Measurements from ENCODE around the gene AFDN. TPM values are rescaled to one million over a fixed set of nuclear protein-coding genes. Genes with fewer than 3 reads are reported as not detected.

Gene AFDN
- total RNA-seq, 1 donor from 2014 or later: 552 TPM

DNA sequence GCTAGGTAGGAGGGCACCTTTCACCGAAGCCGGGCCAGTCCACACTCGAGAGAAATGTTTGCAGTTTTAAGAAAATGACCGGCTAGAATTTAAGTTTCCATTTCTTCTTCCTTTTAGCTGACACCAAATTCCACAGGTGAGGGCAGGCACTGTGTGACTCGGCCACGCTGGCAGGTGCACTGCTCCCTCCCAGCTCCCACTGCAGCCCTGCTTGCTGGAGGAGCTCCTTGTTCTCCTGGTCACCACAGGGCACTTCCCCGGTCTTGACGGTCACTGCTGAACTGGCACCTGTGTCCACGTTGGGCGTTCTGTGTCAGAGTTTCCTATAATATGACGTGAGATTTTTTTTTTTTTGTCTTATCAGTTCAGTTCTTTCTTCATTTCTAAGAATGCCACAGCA, 167.1 kb downstream of the AFDN start:
- Mint-ChIP-seq H3K4me1 (ENCODE audit: low read depth, unreplicated experiment) (peaks cover 2% of the 10 kb centered on the region), H3K9me3 (ENCODE audit: unreplicated experiment) (peaks cover 5% of the 10 kb centered on the region), H3K36me3 (ENCODE audit: unreplicated experiment) (peaks cover 7% of the 10 kb centered on the region), H3K4me3 (ENCODE audit: unreplicated experiment) (no peak overlapping the region), H3K27ac (ENCODE audit: unreplicated experiment) (no peak overlapping the region), H3K27me3 (ENCODE audit: unreplicated experiment) (peaks cover 5% of the 10 kb centered on the region)
- TF ChIP-seq, protein P1, sequence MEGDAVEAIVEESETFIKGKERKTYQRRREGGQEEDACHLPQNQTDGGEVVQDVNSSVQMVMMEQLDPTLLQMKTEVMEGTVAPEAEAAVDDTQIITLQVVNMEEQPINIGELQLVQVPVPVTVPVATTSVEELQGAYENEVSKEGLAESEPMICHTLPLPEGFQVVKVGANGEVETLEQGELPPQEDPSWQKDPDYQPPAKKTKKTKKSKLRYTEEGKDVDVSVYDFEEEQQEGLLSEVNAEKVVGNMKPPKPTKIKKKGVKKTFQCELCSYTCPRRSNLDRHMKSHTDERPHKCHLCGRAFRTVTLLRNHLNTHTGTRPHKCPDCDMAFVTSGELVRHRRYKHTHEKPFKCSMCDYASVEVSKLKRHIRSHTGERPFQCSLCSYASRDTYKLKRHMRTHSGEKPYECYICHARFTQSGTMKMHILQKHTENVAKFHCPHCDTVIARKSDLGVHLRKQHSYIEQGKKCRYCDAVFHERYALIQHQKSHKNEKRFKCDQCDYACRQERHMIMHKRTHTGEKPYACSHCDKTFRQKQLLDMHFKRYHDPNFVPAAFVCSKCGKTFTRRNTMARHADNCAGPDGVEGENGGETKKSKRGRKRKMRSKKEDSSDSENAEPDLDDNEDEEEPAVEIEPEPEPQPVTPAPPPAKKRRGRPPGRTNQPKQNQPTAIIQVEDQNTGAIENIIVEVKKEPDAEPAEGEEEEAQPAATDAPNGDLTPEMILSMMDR (IDR thresholded peaks at IDR 0.05; ENCODE audit: partially characterized antibody, unreplicated experiment): no peak
- no peak for DNase-seq

- no peak overlapping the region for H3K27ac Mint-ChIP-seq (ENCODE audit: unreplicated experiment)
- H3K27me3 Mint-ChIP-seq (ENCODE audit: unreplicated experiment): peaks cover 5% of the 10 kb centered on the region
- H3K4me3 Mint-ChIP-seq (ENCODE audit: unreplicated experiment): no peak overlapping the region
- H3K36me3 Mint-ChIP-seq (ENCODE audit: unreplicated experiment): peaks cover 7% of the 10 kb centered on the region
- peaks cover 5% of the 10 kb centered on the region for H3K9me3 Mint-ChIP-seq (ENCODE audit: unreplicated experiment)
- no peak for DNase-seq
- H3K4me1 Mint-ChIP-seq (ENCODE audit: low read depth, unreplicated experiment): peaks cover 2% of the 10 kb centered on the region
- TF ChIP-seq, protein P1 (IDR thresholded peaks at IDR 0.05; ENCODE audit: partially characterized antibody, unreplicated experiment): no peak
Observed at GRCh38 chr6:167995302-167995701, 168.6 kb downstream of the AFDN start.

DNA sequence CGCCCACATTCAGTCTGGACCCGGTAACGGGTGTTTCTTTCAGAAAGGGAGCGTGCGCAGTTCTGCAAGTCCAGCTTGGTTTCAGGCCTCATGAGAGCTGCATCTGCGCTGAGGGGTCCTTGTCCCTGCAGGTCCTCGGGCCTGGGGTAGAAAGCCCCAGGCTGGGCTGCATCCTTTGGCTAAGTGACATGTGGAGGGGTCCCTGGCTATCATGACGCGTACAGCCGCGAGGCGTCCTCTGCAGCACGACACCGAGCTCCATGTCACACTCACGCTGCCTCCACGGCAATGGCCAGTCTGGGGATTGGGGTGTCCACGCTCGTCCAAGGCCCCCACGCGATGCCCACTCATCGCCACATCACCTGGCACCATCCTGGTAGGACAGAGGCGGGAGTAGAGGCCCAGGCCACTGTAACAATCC, 169.0 kb downstream of the AFDN start:
- no peak for DNase-seq
- peaks cover 5% of the 10 kb centered on the region for H3K27me3 Mint-ChIP-seq (ENCODE audit: unreplicated experiment)
- H3K9me3 Mint-ChIP-seq (ENCODE audit: unreplicated experiment): peaks cover 5% of the 10 kb centered on the region
- no peak overlapping the region for H3K4me3 Mint-ChIP-seq (ENCODE audit: unreplicated experiment)
- H3K4me1 Mint-ChIP-seq (ENCODE audit: low read depth, unreplicated experiment): peaks cover 2% of the 10 kb centered on the region
- no peak overlapping the region for H3K27ac Mint-ChIP-seq (ENCODE audit: unreplicated experiment)
- peaks cover 7% of the 10 kb centered on the region for H3K36me3 Mint-ChIP-seq (ENCODE audit: unreplicated experiment)
- TF ChIP-seq, protein P1 (IDR thresholded peaks at IDR 0.05; ENCODE audit: partially characterized antibody, unreplicated experiment): no peak

- Mint-ChIP-seq H3K36me3 (ENCODE audit: unreplicated experiment) (peaks cover 7% of the 10 kb centered on the region), H3K27ac (ENCODE audit: unreplicated experiment) (no peak overlapping the region), H3K4me1 (ENCODE audit: low read depth, unreplicated experiment) (peaks cover 2% of the 10 kb centered on the region), H3K27me3 (ENCODE audit: unreplicated experiment) (peaks cover 3% of the 10 kb centered on the region), H3K4me3 (ENCODE audit: unreplicated experiment) (no peak overlapping the region), H3K9me3 (ENCODE audit: unreplicated experiment) (peaks cover 5% of the 10 kb centered on the region)
- TF ChIP-seq, protein P1 (IDR thresholded peaks at IDR 0.05; ENCODE audit: partially characterized antibody, unreplicated experiment): no peak
- no peak for DNase-seq
Observed at GRCh38 chr6:167996424-167997199, 169.9 kb downstream of the AFDN start.

GRCh38 chr6:167997642-167998041, 170.9 kb downstream of the AFDN start, which contains the start of gene KIF25:
KIF25 (plus strand) TSS chr6:167997671; CDS start chr6:168029586, 31,915 bp downstream.
- DNase-seq: no peak
- peak within 1 kb of the TSS; percentile 6 for H3K4me3 Mint-ChIP-seq (ENCODE audit: unreplicated experiment)
- peaks cover 7% of the 10 kb centered on the region for H3K36me3 Mint-ChIP-seq (ENCODE audit: unreplicated experiment)

More at GRCh38 chr6:167997642-167998041, 170.9 kb downstream of the AFDN start, which contains the start of gene KIF25:
- Mint-ChIP-seq H3K27ac (ENCODE audit: unreplicated experiment) (no peak within 1 kb of the TSS), H3K27me3 (ENCODE audit: unreplicated experiment) (peaks cover 3% of the 10 kb centered on the region), H3K9me3 (ENCODE audit: unreplicated experiment) (peaks cover 8% of the 10 kb centered on the region), H3K4me1 (ENCODE audit: low read depth, unreplicated experiment) (peaks cover 2% of the 10 kb centered on the region)
- TF ChIP-seq, protein P1 (IDR thresholded peaks at IDR 0.05; ENCODE audit: partially characterized antibody, unreplicated experiment): no peak
